CD4-positive, alpha-beta T cell treated with Interleukin-4 for 4 hours (primary cell): ENCODE results near the gene ELP1.
"Not testable (repeated sequence)": the region's sequence is repeated elsewhere in the genome, so short reads cannot be mapped to it uniquely, and the experiment has no call there.

Experiments used
- DNase-seq: peaks from one replicate; pipeline ENCODE4 v3.0.0-alpha.2; 2020

Gene ELP1

GRCh38 chr9:108921200-108921599, 12.7 kb downstream of the ELP1 start:
- no peak for DNase-seq

GRCh38 chr9:108920401-108920800, 13.5 kb downstream of the ELP1 start:
- not testable (repeated sequence) for DNase-seq

GRCh38 chr9:108919517-108919916, 14.4 kb downstream of the ELP1 start:
- DNase-seq: no peak

GRCh38 chr9:108913391-108913790, 20.5 kb downstream of the ELP1 start:
- no peak for DNase-seq

- DNase-seq: peak; percentile 15
Observed at GRCh38 chr9:108911820-108912219, 22.1 kb downstream of the ELP1 start.

GRCh38 chr9:108910914-108911313, 23.0 kb downstream of the ELP1 start:
- DNase-seq: no peak

- DNase-seq: no peak
Observed at GRCh38 chr9:108910402-108910801, 23.5 kb downstream of the ELP1 start.

- DNase-seq: no peak
Observed at GRCh38 chr9:108905494-108905893, 28.4 kb downstream of the ELP1 start.

- no peak for DNase-seq
Observed at GRCh38 chr9:108904161-108904560, 29.8 kb downstream of the ELP1 start.

GRCh38 chr9:108903420-108904103, 30.4 kb downstream of the ELP1 start:
- DNase-seq: no peak

- DNase-seq: no peak
Observed at GRCh38 chr9:108900176-108900575, 33.7 kb downstream of the ELP1 start.

- not testable (repeated sequence) for DNase-seq
Observed at GRCh38 chr9:108899023-108899695, 34.8 kb downstream of the ELP1 start.

GRCh38 chr9:108897324-108898096, 36.4 kb downstream of the ELP1 start:
- DNase-seq: no peak

- no peak for DNase-seq
Observed at GRCh38 chr9:108894225-108894997, 39.5 kb downstream of the ELP1 start.

GRCh38 chr9:108889649-108890067, 44.3 kb downstream of the ELP1 start:
- no peak for DNase-seq

- DNase-seq: not testable (repeated sequence)
Observed at GRCh38 chr9:108886594-108887271, 47.2 kb downstream of the ELP1 start.

GRCh38 chr9:108885643-108886348, 48.1 kb downstream of the ELP1 start:
- DNase-seq: no peak

- DNase-seq: no peak
Observed at GRCh38 chr9:108884701-108885100, 49.2 kb downstream of the ELP1 start.

GRCh38 chr9:108883085-108883484, 50.8 kb downstream of the ELP1 start:
- DNase-seq: no peak

- DNase-seq: no peak
Observed at GRCh38 chr9:108882052-108882888, 51.7 kb downstream of the ELP1 start.
